Lung (tissue), 12 donors: Measurements from ENCODE around the gene ITIH2. TPM values are rescaled to one million over a fixed set of nuclear protein-coding genes. Genes with fewer than 3 reads are reported as not detected.

ENCODE experiments used
- ATAC-seq: fragments of 200-7000 bp; cut with Tn5 transposase; one replicate; pipeline ENCODE4 v1.9.1; 2020; ENCODE audit warnings: moderate number of reproducible peaks; ENCODE audit not compliant: insufficient read depth, low FRiP score
- DNase-seq, 3 donors: peaks; one replicate each; pipeline ENCODE4 v3.0.0-alpha.2; 2013 to 2017
- H3K27ac ChIP-seq, 2 donors: one replicate each; pipeline ENCODE4 v1.5.1; 2013; ENCODE audit warnings: mild to moderate bottlenecking in 2 of 2, moderate library complexity in 2 of 2, control low read depth in 1 of 2, inconsistent platforms in 1 of 2, low read depth in 1 of 2, low read length in 1 of 2
- H3K27me3 ChIP-seq, 3 donors: one replicate each; pipeline ENCODE4 v1.5.1; 2013; ENCODE audit warnings: low read length in 2 of 3; ENCODE audit not compliant: control insufficient read depth in 3 of 3, insufficient read depth in 3 of 3
- H3K36me3 ChIP-seq, 4 donors: one replicate each; pipeline ENCODE4 v1.5.1; 2013; ENCODE audit warnings: low read length in 4 of 4, mild to moderate bottlenecking in 1 of 4, moderate library complexity in 1 of 4; ENCODE audit not compliant: control insufficient read depth in 4 of 4, insufficient read depth in 4 of 4
- H3K4me1 ChIP-seq, 5 donors: one replicate each; pipeline ENCODE4 v1.5.1; 2013; ENCODE audit warnings: low read length in 5 of 5, mild to moderate bottlenecking in 2 of 5, moderate library complexity in 1 of 5; ENCODE audit not compliant: control insufficient read depth in 5 of 5, insufficient read depth in 5 of 5
- H3K4me3 ChIP-seq: one replicate; pipeline ENCODE4 v1.5.1; 2013; ENCODE audit warnings: mild to moderate bottlenecking, control low read depth, moderate library complexity
- H3K9ac ChIP-seq, 2 donors: one replicate each; pipeline ENCODE4 v1.5.1; 2013; ENCODE audit warnings: low read length in 2 of 2, control low read depth in 1 of 2; ENCODE audit not compliant: insufficient read depth in 1 of 2
- H3K9me3 ChIP-seq, 4 donors: one replicate each; pipeline ENCODE4 v1.5.1; 2013; ENCODE audit warnings: low read length in 3 of 4, mild to moderate bottlenecking in 1 of 4, moderate library complexity in 1 of 4; ENCODE audit not compliant: control insufficient read depth in 4 of 4, insufficient read depth in 3 of 4
- CTCF ChIP-seq: IDR thresholded peaks from 2 replicates; pipeline ENCODE4 v1.5.1; 2012; ENCODE audit warnings: mild to moderate bottlenecking; ENCODE audit errors: control extremely low read depth, extremely low read depth
- WGBS, 2 donors: extraction: QIAGEN DNeasy Blood & Tissue Kit; methylation state at CpG; one replicate each; pipeline ENCODE4 v1.1.7; 2013; 5-methylcytosine and 5-hydroxymethylcytosine counted together
- polyA plus RNA-seq, 2 donors: library from polyadenylated mRNA; stranded (reverse); fragments of 200-250 nt; gene quantifications; one replicate each; pipeline ENCODE4 v1.2.1, GENCODE V29; 2013
- total RNA-seq, 2 donors: library from RNA; depleted of rRNA in 1 of 2; stranded (reverse); fragments of >200 nt in 1 of 2; gene quantifications; one replicate each; pipeline ENCODE4 v1.2.1, GENCODE V29; 2014 to 2021
- donor health status: control.
- donor health status: control.
- donor health status: Bipolar disorder and iron deficiency.
- donor health status: healthy.
- donor health status: DM: yes; HTN: yes; CAD: no.

ITIH2 gene
- total and polyA plus RNA-seq, 4 donors: 0.08 to 4.9 (median 0.95) TPM; not detected in 1

DNA sequence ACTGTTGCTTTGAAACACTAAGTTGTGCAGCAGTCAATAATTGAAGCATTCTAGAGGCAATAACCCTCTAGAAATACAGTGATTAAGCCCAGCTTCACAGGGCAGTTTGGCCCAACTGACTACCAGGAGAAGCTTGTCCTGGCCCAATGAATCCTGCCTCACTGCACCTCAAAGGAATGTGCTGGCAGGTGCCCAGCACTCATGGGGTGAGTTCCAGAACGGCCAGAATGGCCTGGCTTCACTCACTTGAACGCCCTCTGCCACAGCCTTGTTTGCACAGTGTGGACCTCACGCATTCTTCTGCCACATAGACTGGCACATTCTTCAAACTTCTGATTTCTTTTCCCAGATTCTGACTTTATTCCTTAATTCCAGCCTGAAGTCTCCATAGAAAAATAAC, 6.6 kb upstream of the ITIH2 start:
- H3K4me3 ChIP-seq: no peak overlapping the region
- no peaks in the 10 kb centered on the region for H3K36me3 ChIP-seq
- 65 to 88% methylated on average over 3 of the region's 3 CpGs for WGBS, 2 donors
- peaks cover 0 to 2% (median 0%) of the 10 kb centered on the region in 5 donors for H3K4me1 ChIP-seq
- DNase-seq (peak in 2 of 3 donors; percentile 34), ATAC-seq (no peak)
- no peaks in the 10 kb centered on the region for H3K27me3 ChIP-seq
- H3K9me3 ChIP-seq: peaks cover 0 to 6% (median 1%) of the 10 kb centered on the region in 4 donors
- TF ChIP-seq CTCF: no peak
- H3K27ac ChIP-seq: no peak overlapping the region
- no peak overlapping the region for H3K9ac ChIP-seq

- H3K27me3 ChIP-seq: no peaks in the 10 kb centered on the region
- ATAC-seq (no peak), DNase-seq (no peak)
- WGBS, 2 donors: 84 to 92% methylated on average over 8 of the region's 8 CpGs
- no peak overlapping the region for H3K4me3 ChIP-seq
- H3K36me3 ChIP-seq: no peaks in the 10 kb centered on the region
- no peak overlapping the region for H3K27ac ChIP-seq
- TF ChIP-seq CTCF: no peak
- H3K4me1 ChIP-seq: peaks cover 0 to 2% (median 0%) of the 10 kb centered on the region in 5 donors
- peaks cover 0 to 3% (median 0%) of the 10 kb centered on the region in 4 donors for H3K9me3 ChIP-seq
- no peak overlapping the region for H3K9ac ChIP-seq
These were observed 5.7 kb upstream of the ITIH2 start for GRCh38 chr10:7697426-7697825.

DNA sequence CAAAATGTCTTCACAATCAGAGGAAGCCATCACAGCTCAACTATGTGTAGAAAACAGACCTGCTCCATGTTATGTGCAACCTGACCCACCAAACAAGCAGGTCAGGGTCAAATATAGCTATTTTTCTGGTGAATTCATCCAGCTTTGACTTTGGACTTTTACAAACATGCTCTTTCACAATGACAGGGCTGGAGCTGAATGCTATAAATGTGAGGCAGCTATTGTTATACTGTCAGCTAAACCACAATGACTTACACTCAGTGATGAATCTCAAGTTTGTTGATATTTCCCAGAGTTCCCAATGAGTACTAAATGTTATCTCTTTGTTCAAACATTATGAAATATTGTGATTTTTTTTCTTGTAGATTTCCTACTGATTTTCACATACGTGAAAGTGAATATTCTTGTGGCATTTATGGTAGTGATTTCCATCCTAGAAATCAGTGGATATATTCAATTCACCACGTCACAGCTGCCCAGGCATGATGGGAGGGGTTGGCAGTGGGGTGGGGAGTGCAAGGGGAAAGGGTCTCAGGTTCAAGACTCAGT, 2.5 kb upstream of the ITIH2 start:
- H3K36me3 ChIP-seq: no peaks in the 10 kb centered on the region
- peaks cover 0 to 2% (median 0%) of the 10 kb centered on the region in 5 donors for H3K4me1 ChIP-seq
- H3K27me3 ChIP-seq: no peaks in the 10 kb centered on the region
- no peak overlapping the region for H3K27ac ChIP-seq
- no peak for TF ChIP-seq CTCF
- no peak overlapping the region for H3K4me3 ChIP-seq
- no peaks in the 10 kb centered on the region for H3K9me3 ChIP-seq
- H3K9ac ChIP-seq: no peak overlapping the region
- WGBS, 2 donors: 63 to 66% methylated on average over 2 of the region's 2 CpGs
- DNase-seq (peak in 1 of 3 donors; percentile 8), ATAC-seq (no peak)

- H3K4me1 ChIP-seq: peaks cover 0 to under 1% (median 0%) of the 10 kb centered on the region in 5 donors
- no peak for TF ChIP-seq CTCF
- no peaks in the 10 kb centered on the region for H3K9me3 ChIP-seq
- DNase-seq: no peak
- 93 to 95% methylated on average over 8 of the region's 8 CpGs for WGBS, 2 donors
- no peak overlapping the region for H3K4me3 ChIP-seq
- no peak for ATAC-seq
- no peaks in the 10 kb centered on the region for H3K27me3 ChIP-seq
- no peaks in the 10 kb centered on the region for H3K36me3 ChIP-seq
- no peak overlapping the region for H3K9ac ChIP-seq
- no peak overlapping the region for H3K27ac ChIP-seq
These were observed 1.9 kb upstream of the ITIH2 start for GRCh38 chr10:7701158-7701742.
